Stimulated activated CD4-positive, alpha-beta T cell treated with anti-CD3 and anti-CD28 coated beads, Interleukin-15, amount 100 ng/mL, for 48 hours (primary cell): ENCODE measurements around the gene RGS6.

Source experiments
- DNase-seq, 2 donors: peaks; one replicate each; pipeline ENCODE4 v3.0.0-alpha.2; 2020; ENCODE audit warnings: low read depth in 2 of 2

Gene RGS6

GRCh38 chr14:72164420-72165228 is 232.4 kb downstream of the RGS6 start:
- DNase-seq, result no peak

- DNase-seq, result no peak
These were observed 233.0 kb downstream of the RGS6 start for GRCh38 chr14:72165229-72165698.

- no peak for DNase-seq
These were observed 237.3 kb downstream of the RGS6 start for GRCh38 chr14:72169521-72169920.

GRCh38 chr14:72172049-72172448 is 239.8 kb downstream of the RGS6 start:
- no peak for DNase-seq

GRCh38 chr14:72172597-72172996 is 240.4 kb downstream of the RGS6 start:
- no peak for DNase-seq

- DNase-seq, result no peak
These were observed 240.9 kb downstream of the RGS6 start for GRCh38 chr14:72173038-72173720.

GRCh38 chr14:72177251-72177650 is 245.0 kb downstream of the RGS6 start:
- DNase-seq, result no peak

GRCh38 chr14:72178517-72178916 is 246.3 kb downstream of the RGS6 start:
- no peak for DNase-seq

- no peak for DNase-seq
These were observed 250.6 kb downstream of the RGS6 start for GRCh38 chr14:72182708-72183432.

- DNase-seq, result no peak
These were observed 251.4 kb downstream of the RGS6 start for GRCh38 chr14:72183631-72184030.

GRCh38 chr14:72186523-72186922 is 254.3 kb downstream of the RGS6 start:
- DNase-seq, result no peak

GRCh38 chr14:72196237-72197015 is 264.2 kb downstream of the RGS6 start:
- no peak for DNase-seq

GRCh38 chr14:72201645-72202044 is 269.4 kb downstream of the RGS6 start:
- no peak for DNase-seq

GRCh38 chr14:72213424-72213823 is 281.2 kb downstream of the RGS6 start:
- DNase-seq, result no peak

- no peak for DNase-seq
These were observed 282.9 kb downstream of the RGS6 start for GRCh38 chr14:72215080-72215479.

GRCh38 chr14:72217135-72217534 is 284.9 kb downstream of the RGS6 start:
- DNase-seq, result no peak

GRCh38 chr14:72222046-72222445 is 289.8 kb downstream of the RGS6 start:
- no peak for DNase-seq

- DNase-seq, result no peak
These were observed 304.4 kb downstream of the RGS6 start for GRCh38 chr14:72236629-72237028.

- DNase-seq, result no peak
These were observed 305.8 kb downstream of the RGS6 start for GRCh38 chr14:72237722-72238666.
